Naive thymus-derived CD4-positive, alpha-beta T cell (primary cell): ENCODE measurements around the gene KRTAP24-1. TPM values are rescaled to one million over a fixed set of nuclear protein-coding genes. Genes with fewer than 3 reads are reported as not detected.

Source experiments
- polyA plus RNA-seq, 2 donors: library from polyadenylated mRNA; unstranded; fragments of 300-500 nt; fragmentation: Illumina TruSeq; gene quantifications; one replicate each; pipeline ENCODE4 v1.2.3, GENCODE V29; 2021
- total RNA-seq, 6 experiments: library from RNA in 5 of 6; stranded (reverse) in 5 of 6; gene quantifications; 1 replicate in 5 of 6; 2 replicates in 1 of 6; pipeline ENCODE4 v1.2.3 and lab custom pipeline; 2021 to 2026

KRTAP24-1 gene
- total and polyA plus RNA-seq, 7 experiments from 2014 or later, result not detected

Other genes with a start within 250 kb of the KRTAP24-1 start
- gene CLDN17, start 116.1 kb downstream of the KRTAP24-1 start, total RNA-seq, result not detected
- not detected for gene CLDN17, start 116.1 kb downstream of the KRTAP24-1 start, polyA plus RNA-seq
- gene CLDN8, start 66.9 kb downstream of the KRTAP24-1 start, total RNA-seq, result not detected
- not detected for gene CLDN8, start 66.9 kb downstream of the KRTAP24-1 start, polyA plus RNA-seq
- gene KRTAP25-1, start 6.6 kb upstream of the KRTAP24-1 start, total RNA-seq, result not detected
- gene KRTAP25-1, start 6.6 kb upstream of the KRTAP24-1 start, polyA plus RNA-seq, result not detected
- not detected for gene KRTAP26-1, start 37.4 kb upstream of the KRTAP24-1 start, total RNA-seq
- gene KRTAP26-1, start 37.4 kb upstream of the KRTAP24-1 start, polyA plus RNA-seq, result not detected
- not detected for gene KRTAP27-1, start 54.7 kb upstream of the KRTAP24-1 start, total RNA-seq
- not detected for gene KRTAP27-1, start 54.7 kb upstream of the KRTAP24-1 start, polyA plus RNA-seq
- gene KRTAP23-1, start 65.7 kb upstream of the KRTAP24-1 start, total RNA-seq, result not detected
- not detected for gene KRTAP23-1, start 65.7 kb upstream of the KRTAP24-1 start, polyA plus RNA-seq
- not detected for gene KRTAP13-2, start 89.3 kb upstream of the KRTAP24-1 start, total RNA-seq
- not detected for gene KRTAP13-2, start 89.3 kb upstream of the KRTAP24-1 start, polyA plus RNA-seq
- gene KRTAP13-1, start 113.1 kb upstream of the KRTAP24-1 start, total RNA-seq, result not detected
- gene KRTAP13-1, start 113.1 kb upstream of the KRTAP24-1 start, polyA plus RNA-seq, result not detected
- not detected for gene KRTAP13-3, start 143.0 kb upstream of the KRTAP24-1 start, total RNA-seq
- gene KRTAP13-3, start 143.0 kb upstream of the KRTAP24-1 start, polyA plus RNA-seq, result not detected
- gene KRTAP13-4, start 147.3 kb upstream of the KRTAP24-1 start, total RNA-seq, result not detected
- gene KRTAP13-4, start 147.3 kb upstream of the KRTAP24-1 start, polyA plus RNA-seq, result not detected
- not detected for gene KRTAP15-1, start 157.3 kb upstream of the KRTAP24-1 start, total RNA-seq
- not detected for gene KRTAP15-1, start 157.3 kb upstream of the KRTAP24-1 start, polyA plus RNA-seq
- not detected for gene KRTAP19-1, start 197.4 kb upstream of the KRTAP24-1 start, total RNA-seq
- gene KRTAP19-1, start 197.4 kb upstream of the KRTAP24-1 start, polyA plus RNA-seq, result not detected
- not detected for gene KRTAP19-2, start 204.5 kb upstream of the KRTAP24-1 start, total RNA-seq
- gene KRTAP19-2, start 204.5 kb upstream of the KRTAP24-1 start, polyA plus RNA-seq, result not detected
- gene KRTAP19-3, start 209.1 kb upstream of the KRTAP24-1 start, total RNA-seq, result not detected
- gene KRTAP19-3, start 209.1 kb upstream of the KRTAP24-1 start, polyA plus RNA-seq, result not detected
- not detected for gene KRTAP19-4, start 214.2 kb upstream of the KRTAP24-1 start, total RNA-seq
- not detected for gene KRTAP19-4, start 214.2 kb upstream of the KRTAP24-1 start, polyA plus RNA-seq
- not detected for gene KRTAP19-5, start 219.2 kb upstream of the KRTAP24-1 start, total RNA-seq
- gene KRTAP19-5, start 219.2 kb upstream of the KRTAP24-1 start, polyA plus RNA-seq, result not detected